Measurements from ENCODE around the gene STK38L.
"Not testable (repeated sequence)": the region's sequence is repeated elsewhere in the genome, so short reads cannot be mapped to it uniquely, and the experiment has no call there.

STK38L gene

GRCh38 chr12:27229367-27229766, 14.7 kb upstream of the STK38L start:
- no peak for DNase-seq

GRCh38 chr12:27231374-27231773, 12.7 kb upstream of the STK38L start:
- DNase-seq, result not testable (repeated sequence)

- DNase-seq, result no peak
These were observed 10.3 kb upstream of the STK38L start for GRCh38 chr12:27233814-27234213.

- DNase-seq, result no peak
These were observed 7.6 kb upstream of the STK38L start for GRCh38 chr12:27236498-27236897.

GRCh38 chr12:27237790-27238771, 6.0 kb upstream of the STK38L start:
- no peak for DNase-seq

GRCh38 chr12:27243006-27243405, 1.1 kb upstream of the STK38L start:
- DNase-seq, result no peak

GRCh38 chr12:27244689-27245488, 803 bp downstream of the STK38L start:
- DNase-seq, result no peak

- DNase-seq, result no peak
These were observed 2.1 kb downstream of the STK38L start for GRCh38 chr12:27246141-27246540.

- DNase-seq, result no peak
These were observed 2.7 kb downstream of the STK38L start for GRCh38 chr12:27246774-27247173.

GRCh38 chr12:27252934-27253333, 8.8 kb downstream of the STK38L start:
- peak; percentile 28 for DNase-seq

GRCh38 chr12:27253347-27253746, 9.3 kb downstream of the STK38L start:
- no peak for DNase-seq

- DNase-seq, result no peak
These were observed 11.7 kb downstream of the STK38L start for GRCh38 chr12:27255806-27256205.

- no peak for DNase-seq
These were observed 13.2 kb downstream of the STK38L start for GRCh38 chr12:27257104-27257843.

GRCh38 chr12:27260746-27261145, 16.7 kb downstream of the STK38L start:
- DNase-seq, result no peak

GRCh38 chr12:27261866-27262265, 17.8 kb downstream of the STK38L start:
- DNase-seq, result no peak

GRCh38 chr12:27270148-27270547, 26.1 kb downstream of the STK38L start:
- DNase-seq, result no peak

GRCh38 chr12:27271206-27271605, 27.1 kb downstream of the STK38L start:
- DNase-seq, result no peak

- DNase-seq, result no peak
These were observed 28.4 kb downstream of the STK38L start for GRCh38 chr12:27272373-27273028.

GRCh38 chr12:27273114-27273513, 29.0 kb downstream of the STK38L start:
- no peak for DNase-seq

GRCh38 chr12:27274706-27275105, 30.6 kb downstream of the STK38L start:
- no peak for DNase-seq

- DNase-seq, result no peak
These were observed 32.2 kb downstream of the STK38L start for GRCh38 chr12:27276275-27276674.

GRCh38 chr12:27277846-27278260, 33.8 kb downstream of the STK38L start:
- DNase-seq, result no peak

GRCh38 chr12:27279826-27280225, 35.7 kb downstream of the STK38L start:
- DNase-seq, result no peak

Data from NCI-H524 treated with DMSO at 0.1 percent for 48 hours (cell line).